ENCODE data around the gene GALM. TPM values are rescaled to one million over a fixed set of nuclear protein-coding genes. Genes with fewer than 3 reads are reported as not detected.

The GALM gene
- total and polyA plus RNA-seq, 2 of the 8 experiments (the other 6 are each of a cell fraction or from before 2014, with no cell fraction given): 9.9 to 13.1 TPM

GRCh38 chr2:38733300-38733971 is 67.5 kb downstream of the GALM start:
- H3K36me3 ChIP-seq (ENCODE audit: control insufficient read depth in 2 of 4, insufficient read depth in 4 of 4, low read length in 3 of 4): peaks cover 0 to 13% (median 3%) of the 10 kb centered on the region in 4 experiments; a peak in 4 of 8 replicates
- no peaks in the 10 kb centered on the region for H3K9me3 ChIP-seq (ENCODE audit: insufficient read depth in 2 of 2, low read depth in 1 of 2, low read length in 1 of 2)
- DNase-seq (ENCODE audit: low read depth in 1 of 2, low spot score in 2 of 2) (no peak), FAIRE-seq (no peak)
- H3K4ac ChIP-seq (replicated peaks; ENCODE audit: insufficient read length, low read depth, low read length): no peak overlapping the region
- no peak overlapping the region for H3K4me2 ChIP-seq (ENCODE audit: insufficient read depth in 1 of 2, low read depth in 2 of 2, low read length in 2 of 2)
- no peak overlapping the region for H3K27ac ChIP-seq (ENCODE audit: low read depth, low read length)
- 91% methylated on average over 6 of the region's 6 CpGs; no CpG with 5 or more reads in 1 of the 2 experiments for WGBS, 2 experiments (ENCODE audit: extremely low coverage in 1 of 2, insufficient coverage in 1 of 2, insufficient read length in 1 of 2, insufficient replicate concordance in 2 of 2, low coverage in 1 of 2, low lambda C conversion rate in 2 of 2, missing lambda C conversion rate in 1 of 2)
- H3K23me2 ChIP-seq (ENCODE audit: low read depth, low read length): no peaks in the 10 kb centered on the region
- no peak overlapping the region for H2BK12ac ChIP-seq (ENCODE audit: low read depth, low read length)
- H3K79me1 ChIP-seq (ENCODE audit: low read depth, low read length): no peaks in the 10 kb centered on the region
- H3K56ac ChIP-seq (replicated peaks; ENCODE audit: insufficient read length, low read depth, low read length): no peak overlapping the region
- H2AFZ ChIP-seq (ENCODE audit: low read length): no peak overlapping the region
- H2BK5ac ChIP-seq (ENCODE audit: low read depth, low read length): no peak overlapping the region
- ChIA-PET POLR2A (ENCODE audit: partially characterized antibody) (interaction anchor here (1.4 to 24.3 kb wide), 3 partner anchors 15 to 152 kb away, joined by 5 to 486 read pairs (median 334); partner anchors contain the start of genes HNRNPLL and SRSF7), CTCF (ENCODE audit: partially characterized antibody) (interaction anchor here (0.9 to 7.8 kb wide), 9 partner anchors 10 to 211 kb away, joined by 3 to 56 read pairs (median 4); partner anchors contain the start of gene SRSF7)
- no peak overlapping the region for H2BK120ac ChIP-seq (replicated peaks; ENCODE audit: low read depth, low read length)
- no peak overlapping the region for H2BK20ac ChIP-seq (ENCODE audit: low read length)
- peaks cover 0 to 1% of the 10 kb centered on the region in 2 experiments for H4K20me1 ChIP-seq (replicated peaks in 1 of 2; ENCODE audit: control insufficient read depth in 1 of 2, insufficient read depth in 2 of 2, low read length in 2 of 2)
- no peak overlapping the region for H4K91ac ChIP-seq (replicated peaks; ENCODE audit: insufficient read length, low read length)
- no peak overlapping the region for H3K14ac ChIP-seq (ENCODE audit: insufficient read length)
- H3K4me1 ChIP-seq (replicated peaks in 1 of 4; ENCODE audit: control insufficient read depth in 3 of 4, insufficient read depth in 4 of 4, low read length in 3 of 4): peaks cover 0 to 7% (median 1%) of the 10 kb centered on the region in 4 experiments; a peak in 4 of 7 replicates
- no peak overlapping the region for H3K9ac ChIP-seq (replicated peaks in 1 of 4; ENCODE audit: extremely low read depth in 1 of 4, low read depth in 3 of 4, low read length in 3 of 4)
- H3K23ac ChIP-seq (ENCODE audit: insufficient read length): no peak overlapping the region
- no peaks in the 10 kb centered on the region for H3K27me3 ChIP-seq (replicated peaks in 1 of 4; ENCODE audit: control insufficient read depth in 3 of 4, extremely low read depth in 1 of 4, insufficient read depth in 3 of 4, low read length in 3 of 4)
- H3K18ac ChIP-seq (ENCODE audit: extremely low read depth, low read length): no peak overlapping the region
- no peaks in the 10 kb centered on the region for H3K79me2 ChIP-seq (ENCODE audit: control insufficient read depth in 1 of 2, insufficient read depth in 2 of 2, low read length in 2 of 2)
- H3K4me3 ChIP-seq (ENCODE audit: extremely low read depth in 1 of 4, insufficient read depth in 2 of 4, low read depth in 3 of 4, low read length in 4 of 4): no peak overlapping the region
- no peak overlapping the region for H4K5ac ChIP-seq (ENCODE audit: insufficient read length, low read depth, low read length)
- H4K8ac ChIP-seq (ENCODE audit: extremely low read depth, insufficient read depth, low read length): no peak overlapping the region
- H2AK5ac ChIP-seq (ENCODE audit: low read depth, low read length): no peak overlapping the region
- no peak overlapping the region for H2BK15ac ChIP-seq (ENCODE audit: low read length)
- TF ChIP-seq GTF2F1 (IDR thresholded peaks at IDR 0.05; ENCODE audit: borderline replicate concordance, low read depth, low read length) (no peak), CTBP2 (IDR thresholded peaks at IDR 0.05; ENCODE audit: borderline replicate concordance, insufficient read depth, insufficient read length, low read length) (no peak), TAF7 (optimal IDR thresholded peaks at IDR 0.05; ENCODE audit: borderline replicate concordance, low read depth, low read length) (no peak), MAX (IDR thresholded peaks at IDR 0.05) (no peak), MAFK (IDR thresholded peaks at IDR 0.05; ENCODE audit: low read depth, low read length) (no peak), CBX8 (IDR thresholded peaks at IDR 0.05; ENCODE audit: borderline replicate concordance, low read depth, low read length) (no peak), HDAC6 (IDR thresholded peaks at IDR 0.05; ENCODE audit: low read depth, low read length) (no peak), BRCA1 (IDR thresholded peaks at IDR 0.05; ENCODE audit: low read depth, low read length) (no peak), CHD2 (IDR thresholded peaks at IDR 0.05; ENCODE audit: low read length) (no peak), TBP (IDR thresholded peaks at IDR 0.05; ENCODE audit: low read depth, low read length) (no peak), CBX5 (IDR thresholded peaks at IDR 0.05; ENCODE audit: low read depth, low read length) (no peak), POLR2A (IDR thresholded peaks at IDR 0.05; ENCODE audit: control extremely low read depth in 1 of 2, low read depth in 2 of 2, low read length in 2 of 2) (no peak), KDM5A (IDR thresholded peaks at IDR 0.05; ENCODE audit: low read length) (no peak)
